ENCODE results near the gene GOLGA5. TPM values are rescaled to one million over a fixed set of nuclear protein-coding genes. Genes with fewer than 3 reads are reported as not detected.
A peak's percentile ranks its signal among the peaks of the same experiment; 100 is the strongest.

GOLGA5 gene
- total RNA-seq, 1 experiment from 2014 or later, result 25.4 TPM

DNA sequence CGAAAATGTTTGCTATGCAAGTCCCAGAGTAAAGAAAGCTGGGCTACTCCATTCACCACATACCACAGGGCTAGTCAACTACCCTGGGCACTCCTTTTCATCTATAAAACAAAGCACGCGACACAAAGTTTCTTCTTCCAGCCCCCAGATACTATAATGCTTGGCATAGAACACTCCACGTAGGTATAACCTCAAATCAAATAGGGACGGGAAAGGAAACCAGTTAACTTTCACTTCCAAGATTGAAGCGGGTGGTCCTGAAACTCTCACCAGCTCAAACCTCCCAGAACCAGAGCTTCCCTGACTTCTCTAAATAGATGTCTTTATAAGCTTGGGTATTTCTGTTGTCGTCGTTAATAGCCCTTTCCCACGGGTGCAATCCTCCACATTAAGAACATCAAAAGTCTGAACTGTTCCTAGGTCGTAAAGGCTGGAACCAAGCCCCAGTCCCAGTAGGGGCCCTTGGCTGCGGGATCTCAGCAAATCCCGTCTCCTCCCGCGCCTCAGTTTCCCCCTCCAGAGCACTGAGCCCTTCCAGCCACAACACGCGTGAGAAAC is 46.3 kb upstream of the GOLGA5 start:
- no peak overlapping the region for H2BK20ac ChIP-seq (ENCODE audit: low read depth, low read length, poor library complexity, severe bottlenecking)
- H2BK5ac ChIP-seq (ENCODE audit: insufficient read length, low read length), result no peak overlapping the region
- no peak overlapping the region for H3K27ac ChIP-seq (ENCODE audit: insufficient read length, low read depth, low read length)
- no peak overlapping the region for H4K91ac ChIP-seq (ENCODE audit: insufficient read length, low read depth, low read length)
- no peak overlapping the region for H3K56ac ChIP-seq (ENCODE audit: insufficient read length, low read depth, low read length)
- H4K20me1 ChIP-seq (ENCODE audit: control insufficient read depth, insufficient read depth, insufficient read length), result no peaks in the 10 kb centered on the region
- peaks cover 10% of the 10 kb centered on the region for H3K23me2 ChIP-seq (ENCODE audit: insufficient read length, low read depth, low read length, poor library complexity, severe bottlenecking)
- H2AK5ac ChIP-seq (ENCODE audit: insufficient read length, low read length), result no peak overlapping the region
- H3K79me2 ChIP-seq (ENCODE audit: insufficient read depth, low read length), result no peaks in the 10 kb centered on the region
- H3K4me2 ChIP-seq (ENCODE audit: insufficient read depth, insufficient read length, low read length), result peak overlapping the region; percentile 93
- H3K36me3 Mint-ChIP-seq (ENCODE audit: insufficient read depth in 1 of 3, low read depth in 3 of 3), result peaks cover 4 to 20% (median 9%) of the 10 kb centered on the region in 3 experiments; a peak in 6 of 7 replicates
- H2BK15ac ChIP-seq (ENCODE audit: low read depth, low read length), result no peak overlapping the region
- no peaks in the 10 kb centered on the region for H3K27me3 ChIP-seq (ENCODE audit: insufficient read depth, low read length)
- no peak overlapping the region for H3K23ac ChIP-seq (ENCODE audit: insufficient read length, low read depth, low read length)
- no peak overlapping the region for H3K18ac ChIP-seq (ENCODE audit: insufficient read length, low read depth, low read length)
- H3K4me1 ChIP-seq (ENCODE audit: insufficient read depth, low read length), result no peaks in the 10 kb centered on the region
- H3K9me3 ChIP-seq (ENCODE audit: control insufficient read depth, low read depth, low read length), result no peaks in the 10 kb centered on the region
- peaks cover 21% of the 10 kb centered on the region for H3K27me3 Mint-ChIP-seq (ENCODE audit: low read depth)
- peak overlapping the region in 2 of 3 experiments; percentile 44 to 65; a peak in 1 of 7 replicates for H3K27ac Mint-ChIP-seq
- H3K4me3 Mint-ChIP-seq, result peak overlapping the region; percentile 86 to 93
- H3T11ph ChIP-seq (ENCODE audit: low read length), result no peak overlapping the region
- H4K5ac ChIP-seq (ENCODE audit: insufficient read length, low read depth, low read length), result no peak overlapping the region
- no peak overlapping the region for H2BK12ac ChIP-seq (ENCODE audit: insufficient read length, low read depth, low read length)
- no peaks in the 10 kb centered on the region for H3K79me1 ChIP-seq (ENCODE audit: insufficient read depth, low read depth, low read length, poor library complexity, severe bottlenecking)
- no CpG with 5 or more reads among the region's 16 CpGs for WGBS (ENCODE audit: extremely low coverage, insufficient read length, low lambda C conversion rate)
- peaks cover 3 to 5% of the 10 kb centered on the region in 2 experiments; a peak in 2 of 5 replicates for H3K9me3 Mint-ChIP-seq
- no peak overlapping the region for H4K8ac ChIP-seq (replicated peaks; ENCODE audit: insufficient read length, low read depth, low read length)
- H2BK120ac ChIP-seq (ENCODE audit: low read depth, low read length, poor library complexity, severe bottlenecking), result no peak overlapping the region
- DNase-seq, result no peak
- peaks cover 17 to 19% of the 10 kb centered on the region in 2 experiments for H3K4me1 Mint-ChIP-seq
- H3K14ac ChIP-seq (ENCODE audit: insufficient read depth, low read length), result peak overlapping the region; percentile 53; the same call in 1 of the 2 replicates
- H3K4ac ChIP-seq (ENCODE audit: low read depth, low read length), result no peak overlapping the region
- peak overlapping the region; percentile 72 for H3K9ac ChIP-seq (ENCODE audit: extremely low read depth, insufficient read length, low read length)
- no peak for TF ChIP-seq CTCF (conservative IDR thresholded peaks at IDR 0.05)
- no peak overlapping the region for H2AFZ ChIP-seq (ENCODE audit: low read length)

Data from H9 (cell line).